Measurements from ENCODE around the gene KCTD3.

KCTD3 gene

DNA sequence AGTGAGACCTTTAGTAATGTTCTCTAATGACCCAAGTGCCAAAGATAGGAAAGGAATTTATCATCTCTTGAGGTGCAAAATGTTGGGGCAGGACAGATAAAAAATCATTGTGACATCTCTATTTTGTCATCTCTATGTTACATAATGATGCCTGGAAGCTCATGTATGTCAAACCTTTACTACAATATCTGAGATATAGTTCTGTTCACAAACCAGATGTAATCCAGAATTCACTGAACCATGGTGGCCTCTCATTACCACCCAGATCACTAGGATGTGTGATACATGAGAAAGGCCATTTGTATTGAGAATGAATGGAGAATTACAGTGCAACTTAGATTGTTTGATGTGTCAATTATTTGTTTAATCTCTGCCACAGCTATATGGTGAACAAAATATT, 22.0 kb upstream of the KCTD3 start:
- H3K27me3 ChIP-seq: no peaks in the 10 kb centered on the region
- peaks cover 13 to 36% (median 25%) of the 10 kb centered on the region in 10 experiments for H3K4me1 ChIP-seq
- H3K9ac ChIP-seq: no peak overlapping the region
- no peak overlapping the region for H3K4me3 ChIP-seq
- peak overlapping the region in 2 of 11 experiments; percentile 82 to 85; a peak in 3 of 22 replicates for H3K27ac ChIP-seq
- H4K20me1 ChIP-seq: no peaks in the 10 kb centered on the region
- peaks cover 11 to 25% (median 20%) of the 10 kb centered on the region in 11 experiments for H3K9me3 ChIP-seq (replicated peaks in 1 of 11)
- no peak for TF ChIP-seq Cebpa-rat (IDR thresholded peaks at IDR 0.05)
- H3K4me2 ChIP-seq: no peak overlapping the region
- no peaks in the 10 kb centered on the region for H3K36me3 ChIP-seq

GRCh38 chr1:215547011-215547410, 20.1 kb upstream of the KCTD3 start:
- TF ChIP-seq Cebpa-rat (IDR thresholded peaks at IDR 0.05): no peak
- no peaks in the 10 kb centered on the region for H3K27me3 ChIP-seq
- no peak overlapping the region for H3K27ac ChIP-seq
- no peak overlapping the region for H3K4me2 ChIP-seq
- no peak overlapping the region for H3K9ac ChIP-seq
- peaks cover 14 to 25% (median 20%) of the 10 kb centered on the region in 11 experiments for H3K9me3 ChIP-seq (replicated peaks in 1 of 11)
- no peak overlapping the region for H3K4me3 ChIP-seq
- H3K36me3 ChIP-seq: no peaks in the 10 kb centered on the region
- H3K4me1 ChIP-seq: peaks cover 11 to 19% (median 16%) of the 10 kb centered on the region in 10 experiments
- no peaks in the 10 kb centered on the region for H4K20me1 ChIP-seq

DNA sequence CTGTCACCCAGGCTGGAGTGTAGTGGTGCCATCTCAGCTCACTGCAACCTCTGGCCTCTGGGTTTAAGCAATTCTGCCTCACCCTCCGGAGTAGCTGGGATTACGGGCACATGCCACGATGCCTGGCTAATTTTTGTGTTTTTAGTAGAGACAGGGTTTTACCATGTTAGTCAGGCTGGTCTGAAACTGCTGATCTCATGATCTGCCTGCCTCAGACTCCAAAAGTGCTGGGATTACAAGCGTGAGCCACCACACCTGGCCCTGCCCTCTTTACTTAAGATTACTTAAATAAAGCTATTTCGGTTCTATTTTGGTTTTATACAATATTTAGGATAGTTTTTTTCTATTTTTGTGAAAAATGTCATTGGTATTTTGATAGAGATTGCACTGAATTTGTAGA, 15.3 kb upstream of the KCTD3 start:
- no peaks in the 10 kb centered on the region for H3K36me3 ChIP-seq
- H4K20me1 ChIP-seq: no peaks in the 10 kb centered on the region
- no peak overlapping the region for H3K9ac ChIP-seq
- H3K4me1 ChIP-seq: no peaks in the 10 kb centered on the region
- no peak for TF ChIP-seq Cebpa-rat (IDR thresholded peaks at IDR 0.05)
- peaks cover 20 to 33% (median 25%) of the 10 kb centered on the region in 11 experiments for H3K9me3 ChIP-seq (replicated peaks in 1 of 11)
- H3K4me2 ChIP-seq: no peak overlapping the region
- no peak overlapping the region for H3K4me3 ChIP-seq
- no peaks in the 10 kb centered on the region for H3K27me3 ChIP-seq
- H3K27ac ChIP-seq: no peak overlapping the region

DNA sequence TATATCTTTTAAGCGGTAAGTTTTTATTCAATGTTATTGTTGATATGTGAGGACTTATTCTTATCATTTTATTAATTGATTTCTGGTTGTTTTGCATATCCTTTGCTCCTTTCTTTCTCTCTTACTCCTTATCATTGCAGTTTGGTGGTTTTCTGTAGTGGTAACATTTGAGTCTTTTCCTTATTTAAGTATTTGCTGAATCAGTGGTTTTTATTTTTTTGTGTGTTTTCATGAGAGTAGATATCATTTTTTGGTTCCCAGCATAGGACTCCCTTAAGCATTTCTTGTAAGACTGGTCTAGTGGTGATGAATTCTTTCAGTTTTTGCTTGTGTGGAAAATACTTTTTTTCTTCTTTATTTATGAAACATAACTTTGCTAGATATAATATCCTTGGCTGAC, 12.2 kb upstream of the KCTD3 start:
- no peak for TF ChIP-seq Cebpa-rat (IDR thresholded peaks at IDR 0.05)
- no peak overlapping the region for H3K4me3 ChIP-seq
- H4K20me1 ChIP-seq: no peaks in the 10 kb centered on the region
- no peaks in the 10 kb centered on the region for H3K36me3 ChIP-seq
- H3K4me2 ChIP-seq: no peak overlapping the region
- no peaks in the 10 kb centered on the region for H3K27me3 ChIP-seq
- H3K27ac ChIP-seq: no peak overlapping the region
- no peaks in the 10 kb centered on the region for H3K4me1 ChIP-seq
- no peak overlapping the region for H3K9ac ChIP-seq
- H3K9me3 ChIP-seq (replicated peaks in 1 of 11): peaks cover 25 to 38% (median 29%) of the 10 kb centered on the region in 11 experiments

DNA sequence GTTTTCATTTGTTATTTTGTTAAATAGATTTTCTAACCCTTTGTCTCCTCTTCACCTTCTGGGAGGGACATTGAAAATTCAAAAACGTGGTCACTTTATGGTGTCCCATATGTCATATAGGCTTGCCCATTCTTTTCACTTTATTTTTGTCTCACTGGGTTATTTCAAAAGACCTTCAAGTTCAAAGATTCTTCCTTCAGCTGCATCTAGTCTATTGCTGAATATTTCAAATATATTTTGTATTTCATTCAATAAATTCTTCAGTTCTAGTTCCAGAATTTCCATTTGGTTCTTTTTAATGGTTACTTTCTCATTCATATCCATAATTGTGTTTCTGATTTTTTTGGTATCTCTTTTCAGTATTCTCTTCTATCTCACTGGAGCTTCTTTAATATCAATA, 11.6 kb upstream of the KCTD3 start:
- Histone ChIP-seq H3K36me3 (no peaks in the 10 kb centered on the region), H3K9me3 (replicated peaks in 1 of 11) (peaks cover 25 to 38% (median 29%) of the 10 kb centered on the region in 11 experiments), H3K27me3 (no peaks in the 10 kb centered on the region), H3K27ac (no peak overlapping the region), H3K4me2 (no peak overlapping the region), H3K4me1 (no peaks in the 10 kb centered on the region), H3K4me3 (no peak overlapping the region), H4K20me1 (no peaks in the 10 kb centered on the region), H3K9ac (no peak overlapping the region)
- no peak for TF ChIP-seq Cebpa-rat (IDR thresholded peaks at IDR 0.05)

DNA sequence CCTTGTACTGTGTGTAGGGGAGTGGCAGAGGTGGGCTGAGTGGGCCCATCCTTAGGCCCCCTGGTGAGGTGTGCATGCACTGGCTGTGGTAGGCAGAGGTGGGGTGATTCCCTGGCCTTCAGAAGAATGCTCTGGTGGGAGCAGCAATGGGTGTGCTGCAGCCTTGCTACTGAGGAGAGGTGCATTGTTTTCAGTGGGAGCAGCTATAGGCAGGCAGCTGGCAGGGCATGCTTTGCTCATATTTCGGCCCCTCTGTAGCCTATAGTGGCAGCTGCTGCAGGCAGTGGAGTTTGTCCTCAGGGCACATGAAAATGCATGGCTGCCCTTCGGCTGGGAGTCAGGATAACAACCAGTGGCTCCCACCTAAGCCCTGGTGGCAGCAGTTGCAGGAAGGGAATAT, 10.1 kb upstream of the KCTD3 start:
- no peak for TF ChIP-seq Cebpa-rat (IDR thresholded peaks at IDR 0.05)
- Histone ChIP-seq H3K9ac (no peak overlapping the region), H3K4me1 (no peaks in the 10 kb centered on the region), H4K20me1 (no peaks in the 10 kb centered on the region), H3K4me3 (no peak overlapping the region), H3K4me2 (no peak overlapping the region), H3K9me3 (replicated peaks in 1 of 11) (peaks cover 25 to 40% (median 29%) of the 10 kb centered on the region in 11 experiments), H3K36me3 (no peaks in the 10 kb centered on the region), H3K27ac (no peak overlapping the region), H3K27me3 (no peaks in the 10 kb centered on the region)

DNA sequence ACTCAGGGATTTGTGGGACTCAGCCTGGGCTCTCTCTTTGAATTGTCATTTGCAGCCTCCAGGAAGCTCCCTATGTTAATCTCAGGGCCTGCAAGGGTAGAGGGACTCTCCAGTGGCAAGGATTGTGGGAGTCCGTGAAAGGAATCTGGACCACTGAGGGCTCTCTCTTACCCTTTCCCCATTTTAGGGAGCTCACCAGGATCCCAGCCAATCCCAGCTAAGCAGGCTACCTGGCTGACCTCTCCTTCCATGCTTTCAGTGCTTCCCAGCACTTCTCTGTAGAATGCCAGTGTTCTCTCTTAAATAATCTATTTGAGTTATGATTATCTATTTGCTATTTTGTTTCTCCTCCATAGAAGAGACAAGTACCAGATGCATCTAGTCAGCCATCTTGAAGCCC, 9.6 kb upstream of the KCTD3 start:
- Histone ChIP-seq H3K4me2 (no peak overlapping the region), H3K9ac (no peak overlapping the region), H3K36me3 (no peaks in the 10 kb centered on the region), H4K20me1 (no peaks in the 10 kb centered on the region), H3K4me3 (no peak overlapping the region), H3K27ac (no peak overlapping the region), H3K9me3 (replicated peaks in 1 of 11) (peaks cover 25 to 40% (median 29%) of the 10 kb centered on the region in 11 experiments), H3K27me3 (no peaks in the 10 kb centered on the region), H3K4me1 (no peaks in the 10 kb centered on the region)
- no peak for TF ChIP-seq Cebpa-rat (IDR thresholded peaks at IDR 0.05)

- Histone ChIP-seq H4K20me1 (no peaks in the 10 kb centered on the region), H3K4me3 (no peak overlapping the region), H3K27ac (no peak overlapping the region), H3K4me2 (no peak overlapping the region), H3K9me3 (replicated peaks in 1 of 11) (peaks cover 25 to 40% (median 28%) of the 10 kb centered on the region in 11 experiments), H3K4me1 (no peaks in the 10 kb centered on the region), H3K27me3 (no peaks in the 10 kb centered on the region), H3K36me3 (no peaks in the 10 kb centered on the region), H3K9ac (no peak overlapping the region)
- no peak for TF ChIP-seq Cebpa-rat (IDR thresholded peaks at IDR 0.05)
Observed at GRCh38 chr1:215557992-215558626, 9.0 kb upstream of the KCTD3 start.

DNA sequence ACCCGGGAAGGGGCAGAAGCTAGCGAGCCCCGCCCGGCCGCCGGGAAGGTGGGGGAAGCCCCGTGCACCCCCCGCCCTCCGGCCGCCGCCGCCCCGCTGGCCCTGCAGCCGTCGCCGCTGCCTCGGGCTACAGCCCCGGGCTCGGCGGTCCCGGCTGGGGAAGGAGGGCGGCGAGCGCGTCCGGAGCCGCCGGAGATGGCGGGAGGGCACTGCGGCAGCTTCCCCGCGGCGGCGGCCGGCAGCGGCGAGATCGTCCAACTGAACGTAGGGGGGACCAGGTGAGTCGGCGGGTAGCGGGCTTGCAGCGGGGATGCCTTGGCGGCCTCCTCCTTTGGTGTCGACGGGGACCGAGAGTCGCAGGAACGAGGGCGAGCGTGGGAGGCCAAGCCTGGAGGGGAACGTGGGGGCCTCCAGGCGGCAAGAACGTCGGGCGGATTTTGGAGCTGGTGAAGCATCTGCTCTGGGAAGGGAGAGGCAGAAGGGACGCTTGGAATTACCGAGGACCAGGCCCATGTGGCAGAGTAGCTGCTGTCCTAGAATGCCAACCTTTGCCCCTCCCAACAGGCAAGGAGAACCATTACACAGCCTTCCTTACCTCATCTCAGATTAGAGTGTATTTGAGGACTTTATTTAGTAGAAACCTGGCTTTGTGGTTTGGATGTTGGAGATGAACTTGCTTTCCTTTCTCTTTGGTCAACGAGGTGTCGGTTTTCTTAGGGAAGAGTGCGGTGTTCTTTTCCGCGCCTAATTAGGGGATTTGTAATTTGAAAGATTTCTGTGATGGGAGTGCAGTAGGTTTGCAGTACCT, 591 bp downstream of the KCTD3 start:
- H3K9me3 ChIP-seq (replicated peaks in 1 of 11): no peaks in the 10 kb centered on the region
- peak overlapping the region; percentile 85 to 96 (median 94) for H3K9ac ChIP-seq
- peak overlapping the region; percentile 71 to 90 (median 83) for H3K4me2 ChIP-seq
- H3K4me1 ChIP-seq: peaks cover 24 to 53% (median 32%) of the 10 kb centered on the region in 10 experiments
- peaks cover 0 to 5% (median 0%) of the 10 kb centered on the region in 11 experiments; a peak in 1 of 22 replicates for H3K36me3 ChIP-seq
- peaks cover 19 to 49% (median 40%) of the 10 kb centered on the region in 11 experiments; a peak in 21 of 22 replicates for H4K20me1 ChIP-seq
- no peak for TF ChIP-seq Cebpa-rat (IDR thresholded peaks at IDR 0.05)
- H3K27ac ChIP-seq: peak overlapping the region; percentile 75 to 95 (median 92)
- peak overlapping the region; percentile 78 to 98 (median 84) for H3K4me3 ChIP-seq
- no peaks in the 10 kb centered on the region for H3K27me3 ChIP-seq

Data from BLaER1 treated with 17β-estradiol and CSF1 and Interleukin-3, amounts not matched to agents 10 nM and 100 nM (cell line).